Stimulated activated CD4-positive, alpha-beta T cell treated with anti-CD3 and anti-CD28 coated beads, Interleukin-1b, Interleukin-23, amount 100 ng/mL, for 24 hours (primary cell): ENCODE data around the gene TUBA8.
A peak's percentile ranks its signal among the peaks of the same experiment; 100 is the strongest.
"Not testable (repeated sequence)": the region's sequence is repeated elsewhere in the genome, so short reads cannot be mapped to it uniquely, and the experiment has no call there.

Experiments used
- DNase-seq, 4 experiments: peaks; one replicate each; pipeline ENCODE4 v3.0.0-alpha.2; 2020; ENCODE audit warnings: low read depth in 4 of 4, low spot score in 1 of 4

Gene TUBA8

DNA sequence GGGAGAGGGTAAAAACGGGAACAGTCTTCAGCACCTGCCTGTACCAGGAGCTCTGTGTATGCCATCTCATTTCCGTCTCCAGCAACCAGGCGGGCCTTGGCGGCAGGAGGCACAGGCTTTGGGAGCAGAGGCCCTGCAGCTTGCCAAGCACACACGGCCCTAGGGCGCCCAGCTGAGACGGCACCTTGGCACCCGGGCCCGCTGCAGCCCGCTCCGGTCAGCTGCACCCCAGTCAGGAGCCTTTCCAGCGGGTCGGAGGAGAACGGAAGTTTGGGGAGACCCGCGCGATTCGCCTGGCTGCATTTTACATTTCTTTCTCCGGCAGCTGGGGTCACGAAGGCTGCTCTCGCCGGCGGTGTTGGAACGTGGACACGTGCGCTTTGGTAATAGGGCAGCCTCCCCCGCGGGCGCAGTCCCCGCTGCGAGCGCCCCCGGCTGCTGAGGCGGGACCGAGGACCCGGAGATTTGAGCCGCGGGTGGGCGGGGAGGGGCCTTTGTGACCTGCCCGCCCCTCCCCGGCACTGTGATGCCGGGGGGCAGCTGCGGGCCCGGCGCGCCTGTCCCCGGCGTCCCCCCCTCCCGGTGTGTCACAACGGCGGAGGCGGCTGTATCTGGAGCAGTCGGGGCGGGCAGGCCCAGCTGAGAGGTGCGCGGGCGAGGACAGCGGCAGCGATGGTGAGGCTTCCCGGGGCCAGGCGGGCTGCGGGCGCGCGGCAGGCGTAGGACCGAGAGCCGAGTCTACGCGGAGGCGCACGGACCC lies at the start of gene TUBA8:
TSS of gene TUBA8 (plus strand) at position 616 of the 760 bp plus-strand sequence. CDS start at position 673, 57 bp downstream.
- DNase-seq, result peak in 1 of 4 experiments; percentile 20

DNA sequence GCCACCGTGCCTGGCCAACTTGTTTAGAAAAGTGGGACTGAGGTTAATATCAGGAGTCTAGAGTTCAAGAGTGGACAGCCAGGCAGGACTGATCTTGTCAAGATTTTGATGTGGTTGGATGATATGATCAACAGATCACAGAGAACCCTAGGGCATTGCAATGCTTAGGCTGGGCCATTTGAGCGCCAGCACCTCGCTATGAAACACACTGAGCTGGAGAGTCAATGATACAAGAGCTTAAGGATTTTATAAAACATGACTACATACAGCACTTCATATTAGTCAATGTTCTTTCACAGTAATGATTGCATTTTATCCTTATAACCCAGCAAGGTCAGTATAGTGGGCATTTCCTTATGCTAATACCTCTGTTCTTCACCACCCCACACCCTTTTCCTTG lies 48.2 kb upstream of the TUBA8 start:
- DNase-seq, result no peak

DNA sequence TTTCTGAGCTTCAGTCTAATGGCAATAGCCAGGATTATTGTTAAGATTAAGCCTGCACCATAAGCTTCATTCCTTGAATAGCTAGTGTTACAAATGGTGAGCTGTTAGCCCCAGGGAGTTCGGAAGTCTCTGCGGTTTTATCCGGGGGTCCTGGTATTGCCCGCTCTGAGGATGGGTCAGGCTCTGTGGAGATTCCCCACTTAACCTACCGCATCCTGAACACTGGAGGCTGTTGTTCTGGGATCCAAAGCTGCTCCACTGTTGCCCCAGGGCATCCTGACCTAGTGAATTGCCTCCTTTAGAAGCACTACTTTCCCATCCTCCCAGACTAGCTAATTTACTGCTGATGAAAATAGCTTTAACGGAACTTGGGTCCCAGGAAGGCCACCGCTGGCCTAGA lies 47.3 kb upstream of the TUBA8 start:
- no peak for DNase-seq

DNA sequence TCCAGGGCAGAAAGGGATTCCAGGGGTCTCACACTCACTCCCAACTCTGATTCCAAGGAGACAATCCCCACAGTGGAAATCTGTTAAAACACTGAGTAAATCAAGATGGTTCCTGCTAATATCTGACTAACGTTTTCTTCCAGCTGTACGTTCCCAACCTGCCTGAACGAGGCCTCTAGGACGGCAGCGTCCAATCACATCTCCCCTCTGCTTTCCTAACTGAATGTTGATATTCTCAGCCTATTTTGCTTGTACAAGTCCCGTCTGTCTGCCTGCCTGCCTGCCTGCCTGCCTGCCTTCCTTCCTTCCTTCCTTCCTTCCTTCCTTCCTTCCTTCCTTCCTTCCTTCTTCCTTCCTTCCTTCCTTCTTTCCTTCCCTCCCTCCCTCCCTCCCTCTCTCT lies 46.9 kb upstream of the TUBA8 start:
- DNase-seq, result not testable (repeated sequence)

DNA sequence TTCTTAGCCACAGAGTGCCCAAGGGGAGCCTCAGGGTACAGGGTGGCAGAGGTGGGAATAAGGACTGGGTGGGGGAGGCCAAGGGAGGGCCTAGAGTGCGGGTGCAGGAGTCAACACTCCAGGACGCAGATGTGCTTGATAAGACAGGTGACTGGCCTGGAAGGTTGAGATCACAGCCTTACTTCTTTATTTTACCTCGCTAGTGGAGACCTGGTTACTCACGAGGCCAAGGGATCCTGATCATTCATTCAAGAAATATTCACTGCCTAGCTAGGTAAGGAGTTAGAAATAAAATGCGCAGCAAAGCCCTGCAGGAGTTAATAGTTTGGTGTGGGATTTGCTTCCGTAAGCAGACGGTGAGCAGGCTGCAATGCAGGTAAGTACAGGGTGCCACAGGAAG lies 46.0 kb upstream of the TUBA8 start:
- DNase-seq, result no peak

DNA sequence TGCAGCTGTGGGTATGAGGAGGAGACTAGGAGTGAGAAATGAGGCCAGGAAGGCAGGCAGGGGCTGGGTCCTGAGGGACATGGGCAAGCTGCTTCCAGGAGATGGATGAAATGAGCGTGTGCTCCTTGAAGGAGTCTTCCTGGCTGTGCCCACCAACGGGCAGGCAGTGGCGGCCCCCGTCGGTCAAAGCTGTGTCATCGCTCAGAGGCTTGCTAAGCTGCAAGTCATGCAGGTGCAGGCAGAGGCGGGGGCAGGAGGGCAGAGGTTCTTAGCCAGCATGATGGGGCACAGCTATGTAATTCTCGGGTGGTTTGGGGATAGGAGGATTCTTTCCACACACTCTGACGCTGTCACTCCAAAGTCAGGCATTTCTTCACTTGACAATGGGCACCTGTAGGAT lies 45.4 kb upstream of the TUBA8 start:
- no peak for DNase-seq

DNA sequence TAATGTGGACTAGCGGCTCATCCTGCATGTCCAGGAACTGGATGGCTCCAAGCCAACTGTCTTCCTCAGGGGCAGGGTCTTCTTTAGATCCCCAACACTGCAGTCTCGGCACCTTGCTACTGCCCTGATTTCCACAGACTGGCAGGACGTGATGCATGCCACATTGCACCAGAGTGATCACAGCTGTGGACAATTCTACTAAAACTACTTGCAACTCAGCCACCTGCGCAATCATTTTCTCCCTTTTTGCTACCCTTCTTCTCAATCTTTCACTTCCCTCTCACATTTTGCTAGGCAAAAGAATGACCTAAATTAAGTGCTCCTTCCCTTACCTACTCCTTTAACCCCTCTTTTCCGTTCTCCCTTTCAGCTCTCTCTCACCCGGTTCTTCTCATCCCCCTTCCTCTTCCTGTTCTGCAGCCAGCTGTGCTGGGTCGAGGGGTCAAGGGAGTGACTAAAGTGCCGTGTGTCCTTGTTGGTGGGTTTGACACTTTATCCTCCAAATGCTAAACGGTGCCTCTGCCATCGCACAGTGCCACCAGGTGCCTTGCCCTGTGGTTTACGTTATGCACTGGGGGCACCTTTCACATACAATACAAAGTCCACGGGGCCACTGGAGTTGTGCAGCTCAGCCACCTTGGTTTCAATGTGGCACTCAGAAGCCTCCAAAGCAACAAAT lies 44.3 kb upstream of the TUBA8 start:
- no peak for DNase-seq

DNA sequence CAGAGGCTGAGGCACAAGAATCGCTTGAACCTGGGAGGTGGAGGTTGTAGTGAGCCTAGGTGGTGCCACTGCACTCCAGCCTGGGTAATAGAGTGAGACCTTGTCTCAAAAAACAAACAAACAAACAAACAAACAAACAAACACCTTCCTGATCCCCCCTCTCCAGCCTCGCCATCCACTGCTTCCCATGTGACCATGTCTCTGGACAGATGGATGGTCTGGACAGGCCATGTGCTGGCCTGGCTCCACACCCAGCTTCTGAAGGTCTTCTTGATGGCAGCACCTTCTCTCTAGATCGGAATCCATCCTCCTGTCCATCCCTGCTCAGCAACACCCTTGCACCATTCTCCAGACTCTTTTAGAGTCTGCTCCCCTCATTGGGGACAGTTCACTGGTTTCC lies 43.5 kb upstream of the TUBA8 start:
- no peak for DNase-seq

DNA sequence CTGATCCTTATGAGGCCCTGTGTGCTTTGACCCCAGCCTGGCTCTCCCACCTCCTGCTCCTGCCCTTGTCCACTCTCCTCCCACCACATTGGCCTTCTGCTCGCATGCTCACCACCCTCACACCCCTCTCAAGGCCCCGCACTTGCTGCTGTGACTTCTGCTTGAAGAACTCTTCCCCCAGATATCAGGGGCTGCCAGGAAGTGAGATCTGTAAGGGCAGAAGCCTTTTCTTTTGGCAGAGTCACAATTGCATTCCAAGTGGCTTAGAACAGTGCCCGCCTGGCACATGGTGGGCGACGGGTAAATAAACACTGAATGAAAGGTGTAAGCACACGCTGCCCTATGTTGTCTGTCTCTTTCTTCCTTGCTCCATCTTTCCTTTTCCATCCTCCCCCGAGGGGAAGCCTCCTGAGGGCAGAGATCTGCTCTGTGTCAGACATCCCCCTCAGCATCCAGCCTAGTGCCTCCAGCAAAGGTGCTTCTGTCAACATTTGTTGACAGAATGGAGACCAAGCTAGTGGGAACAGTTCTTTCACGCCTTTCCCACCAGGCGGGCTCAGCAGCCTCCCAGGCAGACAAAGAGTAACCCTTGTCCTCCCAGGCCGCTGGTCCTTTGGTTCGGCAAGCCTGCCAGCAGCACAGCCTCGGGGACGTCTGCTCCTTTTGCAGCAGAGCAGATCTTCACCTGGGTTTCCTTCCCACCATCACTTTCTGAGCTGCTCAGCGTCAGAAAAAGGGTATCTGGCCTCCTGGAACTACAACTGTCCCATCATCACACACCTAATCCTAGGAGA lies 42.9 kb upstream of the TUBA8 start:
- no peak for DNase-seq

DNA sequence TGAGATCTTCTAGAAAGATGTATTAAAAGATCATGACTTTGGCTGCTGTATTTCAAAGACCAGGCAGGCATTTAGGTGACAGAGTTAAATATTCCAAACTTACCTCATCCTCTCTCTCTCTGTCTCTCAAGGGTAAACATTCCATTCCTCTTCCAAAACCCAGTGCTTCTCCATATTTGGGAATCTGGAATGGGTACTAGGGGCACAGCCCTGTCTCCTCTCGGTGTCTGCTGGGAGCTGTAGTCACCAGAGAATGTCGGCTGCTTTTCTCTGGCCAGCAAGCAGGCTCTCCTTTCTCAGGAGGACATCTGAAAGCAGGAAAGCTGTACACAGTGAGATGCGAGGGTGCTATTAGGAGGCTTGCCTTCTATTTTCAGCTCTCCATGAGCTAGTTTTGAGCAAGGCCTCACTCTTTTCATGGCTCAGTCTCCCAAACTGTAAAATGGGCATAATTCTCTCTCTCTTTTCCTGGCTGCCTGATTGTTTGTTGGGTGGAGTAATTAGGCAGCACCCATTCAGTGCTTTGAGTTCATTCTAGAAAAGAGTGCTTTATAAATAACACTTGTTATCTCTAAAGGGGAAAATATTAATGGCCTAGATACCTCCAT lies 42.1 kb upstream of the TUBA8 start:
- no peak for DNase-seq

DNA sequence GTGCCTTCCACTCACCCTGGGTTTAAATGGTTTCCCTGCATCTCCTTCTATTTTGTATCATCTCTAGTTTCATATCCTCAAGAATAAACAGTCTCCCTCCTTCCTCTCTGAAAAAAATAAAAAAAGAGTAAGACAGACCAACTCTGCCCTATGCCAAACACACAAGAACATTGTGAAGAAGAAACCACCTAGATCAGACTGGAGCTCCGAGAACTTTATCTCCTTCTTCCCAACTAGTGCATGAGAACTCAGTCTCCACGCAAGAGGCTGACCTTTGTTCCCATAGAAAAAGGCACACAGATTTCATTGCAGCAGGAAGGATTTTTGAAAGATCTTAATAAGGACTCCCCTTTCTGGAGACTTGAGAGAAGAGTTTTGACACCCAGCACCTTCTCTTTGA lies 41.6 kb upstream of the TUBA8 start:
- no peak for DNase-seq

DNA sequence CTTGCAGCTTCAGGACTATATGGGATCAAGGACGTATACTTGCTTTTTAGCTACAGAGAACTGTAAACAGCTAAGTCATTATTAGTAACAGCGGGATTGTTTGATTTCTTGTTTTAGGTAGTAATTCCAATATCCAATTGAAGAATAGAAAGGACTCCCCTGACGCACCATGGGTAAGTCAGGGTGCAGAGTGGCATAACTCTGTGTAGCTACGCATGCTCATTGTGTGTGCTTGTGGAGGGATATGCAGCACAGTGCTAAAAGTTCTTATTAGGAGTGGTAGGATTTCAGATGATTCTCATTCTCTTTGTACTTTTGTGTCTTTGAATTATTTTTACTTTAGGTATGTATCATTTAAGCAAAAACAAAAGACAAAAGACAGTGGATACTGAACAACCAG lies 40.6 kb upstream of the TUBA8 start:
- no peak for DNase-seq

DNA sequence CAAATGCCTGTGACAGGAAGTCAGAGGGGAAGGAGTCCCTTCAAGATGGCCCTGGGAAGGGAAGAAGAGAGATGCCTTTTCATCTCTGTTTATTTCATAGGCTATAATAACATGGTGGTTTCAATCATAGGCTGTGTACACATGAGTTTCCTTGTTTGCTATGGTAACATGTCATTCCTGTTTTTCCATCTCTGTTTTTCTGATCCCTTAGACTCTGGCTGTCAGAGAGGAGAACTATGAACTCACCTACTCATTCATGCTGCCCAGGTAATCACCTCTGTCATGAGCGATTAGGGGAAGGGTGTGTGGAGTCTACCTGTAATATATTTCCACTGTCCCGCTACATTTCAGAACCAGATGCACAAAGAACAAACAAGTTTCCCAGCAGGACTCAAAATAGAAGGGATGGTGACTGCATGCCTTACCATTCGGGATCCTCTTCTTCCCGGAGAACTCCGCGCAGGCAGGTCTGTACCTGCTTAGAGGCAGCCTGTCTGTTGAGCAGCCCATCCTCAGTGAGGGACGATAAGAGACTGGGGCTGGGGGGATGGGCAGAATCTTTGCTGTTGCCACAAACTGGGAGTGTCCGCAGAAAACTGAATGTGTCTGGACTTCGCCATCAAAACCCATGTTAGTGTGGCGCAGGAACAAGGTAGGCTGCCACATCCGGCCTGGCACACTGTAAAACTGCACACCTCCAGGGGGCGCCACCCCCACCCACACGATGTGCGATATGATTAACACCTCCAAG lies 39.9 kb upstream of the TUBA8 start:
- DNase-seq, result no peak

DNA sequence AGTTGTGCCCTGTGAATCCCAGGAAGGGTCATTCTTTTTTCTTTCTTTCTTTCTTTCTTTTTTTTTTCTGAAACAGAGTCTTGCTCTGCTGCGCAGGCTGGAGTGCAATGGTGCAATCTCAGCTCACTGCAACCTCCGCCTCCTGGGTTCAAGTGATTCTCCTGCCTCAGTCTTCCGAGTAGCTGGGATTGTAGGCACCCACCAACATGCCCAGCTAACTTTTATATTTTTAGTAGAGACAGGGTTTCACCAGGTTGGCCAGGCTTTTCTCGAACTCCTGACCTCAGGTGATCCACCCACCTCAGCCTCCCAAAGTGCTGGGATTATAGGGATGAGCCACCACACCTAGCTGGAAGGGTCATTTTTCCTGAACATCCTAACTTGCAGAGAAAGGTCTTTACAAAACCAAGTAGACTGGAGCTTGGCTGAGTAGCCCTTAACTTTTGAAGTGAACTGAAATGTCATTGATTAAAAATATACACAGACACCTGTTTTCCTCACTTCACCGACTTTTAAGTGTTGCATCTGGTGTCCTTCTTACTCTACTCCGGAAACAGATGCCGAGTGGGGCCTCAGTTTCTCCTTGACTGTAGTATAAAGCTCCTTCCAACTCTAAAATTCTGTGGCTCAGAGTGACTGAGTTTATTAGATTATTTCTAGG lies 39.2 kb upstream of the TUBA8 start:
- DNase-seq, result not testable (repeated sequence)

DNA sequence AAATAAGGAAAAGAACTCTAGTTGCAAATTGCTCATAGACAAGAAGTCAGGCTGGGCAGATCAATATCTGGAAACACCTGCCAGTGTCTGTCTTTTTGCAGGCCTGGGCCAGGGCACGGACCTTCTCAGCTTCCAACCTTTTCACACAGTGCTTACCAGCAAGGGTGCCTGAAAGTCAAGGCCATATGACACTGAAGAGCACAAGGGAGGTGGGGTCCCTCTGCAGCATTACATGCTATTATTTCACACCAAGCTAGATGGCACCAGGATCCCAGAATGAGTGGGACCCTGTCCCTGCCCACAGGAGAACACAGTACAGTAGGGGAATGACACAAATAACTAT lies 38.7 kb upstream of the TUBA8 start:
- no peak for DNase-seq

DNA sequence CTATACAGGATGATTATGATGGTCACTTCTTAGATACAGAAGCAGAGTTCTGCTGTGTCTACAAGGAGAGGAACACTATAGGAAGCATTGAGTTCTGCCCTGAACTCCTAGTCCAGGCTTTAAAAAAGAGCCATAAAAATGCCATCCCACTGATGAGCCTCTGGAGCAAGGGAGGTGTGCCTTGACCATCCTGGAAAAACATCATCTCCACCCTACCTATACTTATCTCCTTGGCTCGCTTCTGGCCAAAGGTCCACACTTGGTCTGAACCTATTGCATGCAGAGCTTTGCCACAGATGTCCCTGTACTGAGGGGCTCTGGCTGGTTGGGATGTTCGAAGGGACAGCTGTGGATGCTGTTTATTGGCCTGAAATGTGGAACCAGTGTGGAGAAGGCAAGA lies 37.1 kb upstream of the TUBA8 start:
- no peak for DNase-seq

DNA sequence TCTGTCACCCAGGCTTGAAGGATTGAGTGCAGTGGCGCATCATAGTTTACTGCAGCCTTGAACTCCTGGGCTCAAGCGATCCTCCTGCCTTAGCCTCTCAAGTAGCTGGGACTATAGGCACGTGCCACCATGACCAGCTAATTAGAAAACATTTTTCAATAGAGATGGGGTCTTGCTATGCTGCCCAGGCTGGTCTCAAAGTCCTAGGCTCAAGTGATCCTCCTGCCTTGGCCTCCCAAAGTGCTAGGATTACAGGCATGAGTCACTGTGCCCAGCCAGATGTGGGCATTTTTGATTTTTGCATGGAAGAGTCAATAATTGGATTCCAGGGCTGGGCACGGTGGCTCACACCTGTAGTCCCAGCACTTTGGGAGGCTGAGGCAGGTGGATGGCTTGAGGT lies 36.7 kb upstream of the TUBA8 start:
- not testable (repeated sequence) for DNase-seq

DNA sequence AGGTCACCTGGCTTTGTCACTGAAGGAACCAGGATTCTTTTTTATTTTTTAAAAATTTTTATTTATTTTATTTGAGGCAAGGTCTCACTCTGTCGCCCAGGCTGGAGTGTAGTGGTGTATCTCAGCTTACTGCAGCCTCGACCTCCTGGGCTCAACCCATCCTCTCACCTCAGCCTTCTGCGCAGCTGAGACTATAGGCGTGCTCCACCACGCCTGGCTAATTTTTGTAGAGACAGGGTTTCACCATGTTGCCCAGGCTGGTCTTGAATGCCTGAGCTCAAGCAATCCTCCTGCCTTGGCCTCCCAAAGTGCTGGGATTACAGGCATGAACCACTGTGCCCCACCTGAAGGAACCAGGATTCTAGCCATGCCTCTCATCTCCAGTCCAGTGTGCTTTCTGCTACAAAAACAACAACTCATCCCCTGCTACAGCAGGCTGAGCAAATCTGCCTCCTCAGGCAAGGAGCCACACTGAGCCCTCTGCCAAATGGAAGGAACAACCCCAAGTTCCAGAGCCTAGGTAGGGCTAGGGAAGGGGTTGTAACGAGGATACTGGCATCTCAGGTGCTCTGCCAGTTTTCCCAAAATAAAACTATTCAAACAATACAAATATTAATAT lies 35.4 kb upstream of the TUBA8 start:
- no peak for DNase-seq

DNA sequence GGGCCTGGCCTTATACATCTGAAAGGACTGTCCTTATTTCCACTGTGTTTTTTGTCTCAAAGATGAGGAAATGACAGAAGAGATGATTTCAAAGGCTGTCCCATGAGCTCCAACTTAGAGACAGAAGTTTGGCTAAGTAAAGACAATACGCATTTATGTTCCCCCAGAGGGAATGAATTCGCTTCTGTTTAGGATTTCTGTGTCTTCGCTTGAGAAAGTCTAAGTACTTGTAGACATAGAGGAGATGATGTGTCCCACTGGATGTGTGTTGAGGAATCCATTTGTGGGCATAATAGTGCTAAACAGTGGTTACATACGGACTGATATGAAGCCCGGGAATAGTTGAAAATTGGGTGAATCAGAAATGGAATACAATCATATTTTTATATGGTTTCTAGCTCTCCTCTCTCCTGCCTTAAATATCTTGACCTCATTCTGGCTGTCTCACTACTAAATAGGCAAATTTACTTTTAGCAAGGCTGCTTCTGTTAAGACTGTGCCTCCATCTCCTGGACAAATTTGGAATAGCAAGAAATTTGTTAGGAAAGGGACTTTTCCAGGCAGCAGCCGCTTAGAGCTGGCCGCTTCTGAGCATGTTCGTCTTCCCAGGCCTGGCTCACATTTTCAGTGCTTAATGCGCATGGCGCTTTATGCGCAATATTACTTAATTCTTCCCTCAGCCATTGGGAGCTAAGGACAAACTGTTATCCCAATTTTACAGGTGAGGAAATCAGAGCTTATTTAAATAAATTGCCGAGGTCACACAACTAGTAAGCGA lies 34.7 kb upstream of the TUBA8 start:
- no peak for DNase-seq
